GM12878 (cell line): ENCODE measurements around the gene MMAA. TPM values are rescaled to one million over a fixed set of nuclear protein-coding genes. Genes with fewer than 3 reads are reported as not detected.

Experiments used
- ATAC-seq: fragments of 200-7000 bp; cut with Tn5 transposase; 3 replicates; pipeline ENCODE4 v1.9.1; 2020; ENCODE audit warnings: mild to moderate bottlenecking, moderate library complexity
- BruUV-seq: library from RNA; stranded (reverse); fragments of 400-500 nt; replicated peaks from 2 replicates; lab custom pipeline; 2021; lab: Mats Ljungman, UMichigan
- CTCF ChIA-PET: fragments of 300-600 bp; sonication (Branson Sonifier 250); formaldehyde crosslinking; extraction: SDS; loops from one replicate; lab custom pipeline; 2021; ENCODE audit warnings: inconsistent platforms; lab: Yijun Ruan, JAX
- POLR2A ChIA-PET: fragments of 350-600 bp; formaldehyde crosslinking; extraction: SDS; loops from one replicate; lab custom pipeline; 2021; ENCODE audit warnings: inconsistent platforms; lab: Charles Lee
- RAD21 ChIA-PET: fragments of 300-600 bp; sonication (Branson Sonifier 250); formaldehyde crosslinking; loops from one replicate; lab custom pipeline; 2023; ENCODE audit warnings: antibody characterized with exemption; ENCODE audit not compliant: unreplicated experiment; lab: Charles Lee
- SMC1A ChIA-PET: fragments of 300-600 bp; sonication (Branson Sonifier 250); formaldehyde crosslinking; loops from one replicate; lab custom pipeline; 2023; ENCODE audit not compliant: unreplicated experiment, uncharacterized antibody; lab: Charles Lee
- DNase-seq: peaks from one replicate; pipeline ENCODE4 v3.0.0-alpha.2; 2011; ENCODE audit warnings: low read depth, low spot score
- FAIRE-seq: peaks from 3 replicates; lab custom pipeline; 2011; peaks lifted over from hg19 to GRCh38; lab: Jason Lieb, UNC
- H2AFZ ChIP-seq: 2 replicates; pipeline ENCODE4 v1.6.0; 2011; ENCODE audit warnings: low read depth, low read length, control low read depth; ENCODE audit not compliant: control insufficient read depth
- H3K27ac ChIP-seq: 2 replicates; pipeline ENCODE4 v1.5.1; 2011; ENCODE audit warnings: control low read depth; ENCODE audit not compliant: control insufficient read depth, insufficient read depth
- H3K27me3 ChIP-seq, 2 experiments: replicated peaks in 1 of 2; 2 replicates each; pipeline versions ENCODE4 v1.6.0 to v1.6.1; 2011; ENCODE audit warnings: low read length in 1 of 2; ENCODE audit not compliant: control insufficient read depth in 2 of 2, insufficient read depth in 2 of 2
- H3K36me3 ChIP-seq, 2 experiments: 2 replicates each; pipeline ENCODE4 v1.5.1; 2011; ENCODE audit warnings: low read length in 1 of 2; ENCODE audit not compliant: control insufficient read depth in 2 of 2, insufficient read depth in 2 of 2
- H3K4me1 ChIP-seq: 2 replicates; pipeline ENCODE4 v1.6.1; 2011; ENCODE audit warnings: mild to moderate bottlenecking, low read length, moderate library complexity, mixed read lengths; ENCODE audit not compliant: control insufficient read depth, insufficient read depth
- H3K4me2 ChIP-seq: 2 replicates; pipeline ENCODE4 v1.6.0; 2011; ENCODE audit warnings: control low read depth; ENCODE audit not compliant: control insufficient read depth, insufficient read depth
- H3K4me3 ChIP-seq: fragments of 200-600 bp; sonication (generic); 2 replicates; pipeline ENCODE4 v1.5.1; 2016
- H3K79me2 ChIP-seq: 2 replicates; pipeline ENCODE4 v1.6.0; 2011; ENCODE audit warnings: low read length; ENCODE audit not compliant: control insufficient read depth, insufficient read depth
- H3K9ac ChIP-seq: 2 replicates; pipeline ENCODE4 v1.8.0; 2011; ENCODE audit warnings: low read length, control low read depth, mixed read lengths; ENCODE audit not compliant: control insufficient read depth, insufficient read depth
- H3K9me3 ChIP-seq: replicated peaks from 3 replicates; pipeline ENCODE4 v1.5.1; 2011; ENCODE audit warnings: mild to moderate bottlenecking, low read length; ENCODE audit not compliant: control insufficient read depth, insufficient read depth
- H4K20me1 ChIP-seq: 2 replicates; pipeline ENCODE4 v1.6.0; 2011; ENCODE audit not compliant: control insufficient read depth, insufficient read depth
- ATF7 ChIP-seq: fragments of 450-650 bp; IDR thresholded peaks from 2 replicates; pipeline ENCODE4 v1.6.1; 2016; ENCODE audit warnings: low read depth, mild to moderate bottlenecking
- JUNB ChIP-seq: IDR thresholded peaks from 2 replicates; pipeline ENCODE4 v1.6.1; 2016; ENCODE audit warnings: antibody characterized with exemption, mild to moderate bottlenecking
- RAD21 ChIP-seq: IDR thresholded peaks from 2 replicates; pipeline ENCODE4 v1.6.1; 2011; ENCODE audit warnings: mild to moderate bottlenecking, low read depth, low read length, moderate library complexity; ENCODE audit not compliant: insufficient read depth
- SIX5 ChIP-seq: IDR thresholded peaks from 2 replicates; pipeline ENCODE4 v1.6.1; 2011; ENCODE audit warnings: mild to moderate bottlenecking, low read depth, low read length, moderate library complexity; ENCODE audit not compliant: severe bottlenecking
- SMC3 ChIP-seq: IDR thresholded peaks from 2 replicates; pipeline ENCODE4 v1.6.1; 2011; ENCODE audit warnings: low read length, improper control_type of control experiment, borderline replicate concordance
- SP1 ChIP-seq: IDR thresholded peaks from one replicate; pipeline ENCODE4 v1.6.1; 2011; ENCODE audit warnings: low read depth, low read length
- STAT1 ChIP-seq: fragments of 450-650 bp; conservative IDR thresholded peaks from 2 replicates; pipeline ENCODE4 v1.6.1; 2014; ENCODE audit warnings: antibody characterized with exemption, mild to moderate bottlenecking
- YBX1 ChIP-seq: fragments of 450-650 bp; IDR thresholded peaks from 2 replicates; pipeline ENCODE4 v1.6.1; 2016; ENCODE audit warnings: antibody characterized with exemption
- ZNF274 ChIP-seq: IDR thresholded peaks from one replicate; pipeline ENCODE4 v1.8.0; 2011; ENCODE audit not compliant: insufficient read length, insufficient read depth
- WGBS: methylation state at CpG from one replicate; pipeline ENCODE4 v1.1.6; 2016; ENCODE audit warnings: low lambda C conversion rate; ENCODE audit not compliant: insufficient replicate concordance, insufficient coverage; ENCODE audit errors: missing lambda C conversion rate; 5-methylcytosine and 5-hydroxymethylcytosine counted together
- in situ Hi-C: fragments of 300-500 bp; cut with MboI; formaldehyde crosslinking; loops from 9 replicates; pipeline ENCODE4 v1.14.3; 2018; ENCODE audit warnings: mixed read lengths
- intact Hi-C: fragments of 100-400 bp; cut with micrococcal nuclease; formaldehyde crosslinking; loops from one replicate; pipeline ENCODE4 v1.14.2; 2022; ENCODE audit not compliant: unreplicated experiment
- polyA plus RNA-seq, 11 experiments: library from polyadenylated mRNA; depleted of rRNA in 4 of 11; unstranded in 6 of 11; stranded (reverse) in 5 of 11; fragments of >200 nt; fragmentation: Nextera tagmentation in 4 of 11; fragmentation: Illumina TruSeq in 1 of 11; extraction: Ambion mirVana in 4 of 11; extraction: Trizol in 1 of 11; gene quantifications; 1 replicate in 1 of 11; 2 replicates in 10 of 11; pipeline versions ENCODE4 v1.2.1 to v1.2.3, GENCODE V29; 2011 to 2016; ENCODE audit warnings: inconsistent platforms in 2 of 11, missing spikeins in 2 of 11, low read depth in 1 of 11
- total RNA-seq, 4 experiments: library from RNA; depleted of rRNA in 3 of 4; stranded (reverse); fragments of >200 nt in 3 of 4; fragmentation: Illumina TruSeq in 1 of 4; extraction: Trizol in 1 of 4; gene quantifications; 2 replicates each; pipeline versions ENCODE4 v1.2.1 to v1.2.3, GENCODE V29; 2013 to 2021

The MMAA gene
- total and polyA plus RNA-seq, 10 of the 15 experiments (the other 5 are each of a cell fraction or from before 2014, with no cell fraction given), result 4.5 to 22.6 (median 11.8) TPM

DNA sequence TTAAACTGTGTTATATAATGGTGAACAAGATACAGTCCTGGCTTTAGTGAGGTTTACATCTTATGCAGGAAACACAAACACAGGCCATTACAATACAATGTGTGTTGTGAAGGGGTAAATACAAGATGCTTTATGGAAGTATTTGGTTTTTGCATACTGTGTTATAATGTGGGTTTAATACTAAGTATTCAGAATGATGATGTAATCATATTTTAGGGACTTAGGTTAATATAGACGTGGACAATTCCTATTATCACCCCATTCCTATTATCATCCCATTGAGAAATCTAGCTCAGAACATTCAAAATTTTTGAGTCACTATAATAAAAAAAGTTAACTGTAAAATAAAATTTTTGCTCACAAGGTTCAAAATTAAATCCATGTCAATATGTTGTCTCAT, 24.1 kb downstream of the MMAA start:
- ChIA-PET POLR2A (interaction anchor here (1.9 kb wide), 1 partner anchor 25 kb away, joined by 6 read pairs; the partner anchor contains the start of gene MMAA), CTCF (interaction anchor here (0.7 to 3.0 kb wide), 4 partner anchors 11 to 331 kb away, joined by 3 to 19 read pairs (median 6); no protein-coding TSS in a partner anchor), SMC1A (interaction anchor here (0.7 to 2.8 kb wide), 6 partner anchors 9 to 26 kb away, joined by 3 to 15 read pairs (median 5); no protein-coding TSS in a partner anchor), RAD21 (interaction anchor here (0.7 to 1.7 kb wide), 6 partner anchors 11 to 1454 kb away, joined by 3 to 4 read pairs (median 3); partner anchors contain the start of gene MMAA)
- no peak overlapping the region for H3K4me2 ChIP-seq
- in situ Hi-C loops (no loop called here), intact Hi-C loops (no loop called here)
- WGBS, result 93% methylated on average over 1 of the region's 1 CpG
- no peak overlapping the region for H3K27ac ChIP-seq
- H4K20me1 ChIP-seq, result no peaks in the 10 kb centered on the region
- no peaks in the 10 kb centered on the region for H3K79me2 ChIP-seq
- no peaks in the 10 kb centered on the region for H3K4me1 ChIP-seq
- no peaks in the 10 kb centered on the region for H3K27me3 ChIP-seq
- no peak overlapping the region for H3K9ac ChIP-seq
- TF ChIP-seq ATF7 (peak; percentile 41; the same call in 1 of the 2 replicates), SP1 (no peak), STAT1 (no peak), YBX1 (no peak), SIX5 (no peak), SMC3 (no peak), JUNB (no peak)
- no peak overlapping the region for H3K4me3 ChIP-seq
- no TSS peak for BruUV-seq
- DNase-seq, result no peak
- H2AFZ ChIP-seq, result no peak overlapping the region
- ATAC-seq, result no peak
- no peak for FAIRE-seq
- no peaks in the 10 kb centered on the region for H3K36me3 ChIP-seq
- no peaks in the 10 kb centered on the region for H3K9me3 ChIP-seq

DNA sequence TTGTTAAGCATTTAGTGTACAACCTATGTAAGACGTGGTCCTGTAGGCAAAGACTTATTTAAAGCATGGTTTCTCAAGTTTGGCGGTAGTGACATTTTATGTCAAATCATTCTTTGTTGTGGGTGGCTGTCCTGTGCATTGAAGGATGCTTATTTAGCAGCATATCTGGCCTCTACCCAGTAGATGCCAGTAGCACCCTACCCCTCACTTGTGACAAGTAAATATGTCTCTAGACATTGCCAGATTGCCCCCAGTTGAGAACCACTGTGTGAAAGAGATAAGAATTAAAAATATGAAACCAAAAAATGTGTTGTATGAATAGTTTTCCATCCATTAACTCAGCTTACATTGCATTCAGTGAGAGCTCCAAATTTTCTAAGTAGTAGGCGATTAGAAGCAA, 25.5 kb downstream of the MMAA start:
- no peaks in the 10 kb centered on the region for H3K36me3 ChIP-seq
- no peak overlapping the region for H3K4me3 ChIP-seq
- RAD21 ChIA-PET, result no interaction called here
- in situ Hi-C loops (no loop called here), intact Hi-C loops (no loop called here)
- DNase-seq (no peak), FAIRE-seq (no peak), ATAC-seq (no peak)
- H4K20me1 ChIP-seq, result no peaks in the 10 kb centered on the region
- no peaks in the 10 kb centered on the region for H3K4me1 ChIP-seq
- H3K27ac ChIP-seq, result no peak overlapping the region
- H3K79me2 ChIP-seq, result no peaks in the 10 kb centered on the region
- H3K9ac ChIP-seq, result no peak overlapping the region
- 94% methylated on average over 3 of the region's 3 CpGs for WGBS
- SMC1A ChIA-PET, result interaction anchor here (1.0 to 2.8 kb wide), 3 partner anchors 11 to 25 kb away, joined by 3 to 15 read pairs (median 3); partner anchors contain the start of gene MMAA
- H2AFZ ChIP-seq, result no peak overlapping the region
- BruUV-seq, result no TSS peak
- H3K4me2 ChIP-seq, result no peak overlapping the region
- POLR2A ChIA-PET, result no interaction called here
- no peaks in the 10 kb centered on the region for H3K27me3 ChIP-seq
- no peaks in the 10 kb centered on the region for H3K9me3 ChIP-seq
- CTCF ChIA-PET, result interaction anchor here (0.8 to 3.0 kb wide), 4 partner anchors 10 to 215 kb away, joined by 3 to 19 read pairs (median 6); no protein-coding TSS in a partner anchor
- TF ChIP-seq RAD21 (peak; percentile 19; the same call in 1 of the 2 replicates), ZNF274 (no peak)
